Endothelial cell of umbilical vein (primary cell): ENCODE results near the gene C2CD3. TPM values are rescaled to one million over a fixed set of nuclear protein-coding genes. Genes with fewer than 3 reads are reported as not detected.

ENCODE experiments used
- BruUV-seq: library from RNA; stranded (reverse); fragments of 400-500 nt; replicated peaks from 2 replicates; lab custom pipeline; 2021; lab: Mats Ljungman, UMichigan
- CTCF ChIA-PET: fragments of 300-600, 350-600 bp; sonication (Branson Sonifier 250); formaldehyde crosslinking; loops from one replicate; lab custom pipeline; 2021; ENCODE audit warnings: antibody characterized with exemption, inconsistent platforms; lab: Charles Lee
- POLR2A ChIA-PET: fragments of 300-600, 350-600 bp; sonication (Branson Sonifier 250); formaldehyde crosslinking; loops from one replicate; lab custom pipeline; 2021; ENCODE audit warnings: antibody characterized with exemption, inconsistent platforms; lab: Charles Lee
- DNase-seq: peaks from one replicate; pipeline ENCODE4 v3.0.0-alpha.2; 2011; ENCODE audit warnings: low read depth, low spot score
- FAIRE-seq: peaks from 2 replicates; lab custom pipeline; 2011; peaks lifted over from hg19 to GRCh38; lab: Jason Lieb, UNC
- H2AFZ ChIP-seq: 2 replicates; pipeline ENCODE4 v1.6.0; 2012; ENCODE audit warnings: low read depth, low read length, control low read depth, inconsistent platforms
- H3K27ac ChIP-seq: 2 replicates; pipeline ENCODE4 v1.5.1; 2011; ENCODE audit warnings: low read depth, mild to moderate bottlenecking, control low read depth, low read length, moderate library complexity; ENCODE audit not compliant: insufficient read depth
- H3K27me3 ChIP-seq, 2 experiments: 2 replicates each; pipeline versions ENCODE4 v1.6.0 to v1.6.1; 2011; ENCODE audit warnings: low read length in 2 of 2, mixed read lengths in 1 of 2; ENCODE audit not compliant: control insufficient read depth in 2 of 2, insufficient read depth in 2 of 2
- H3K36me3 ChIP-seq, 2 experiments: 2 replicates in 1 of 2; 3 replicates in 1 of 2; pipeline ENCODE4 v1.5.1; 2011; ENCODE audit warnings: low read length in 2 of 2, mild to moderate bottlenecking in 1 of 2, moderate library complexity in 1 of 2; ENCODE audit not compliant: control insufficient read depth in 2 of 2, insufficient read depth in 2 of 2; ENCODE audit errors: extremely low read depth in 1 of 2
- H3K4me1 ChIP-seq: 3 replicates; pipeline ENCODE4 v1.5.1; 2011; ENCODE audit warnings: mild to moderate bottlenecking, low read length; ENCODE audit not compliant: control insufficient read depth, insufficient read depth; ENCODE audit errors: extremely low read depth
- H3K4me2 ChIP-seq: 2 replicates; pipeline ENCODE4 v1.6.1; 2011; ENCODE audit warnings: low read length, control low read depth, mixed read lengths; ENCODE audit not compliant: insufficient read depth
- H3K4me3 ChIP-seq, 3 experiments: fragments of 200-600 bp in 1 of 3; sonication (generic), shearing (Covaris generic) in 1 of 3; replicated peaks in 1 of 3; 2 replicates each; pipeline ENCODE4 v1.5.1; 2011 to 2016; ENCODE audit warnings: control low read depth in 3 of 3, low read length in 3 of 3, mild to moderate bottlenecking in 2 of 3, inconsistent platforms in 1 of 3, low read depth in 1 of 3, moderate library complexity in 1 of 3; ENCODE audit not compliant: insufficient read depth in 1 of 3
- H3K79me2 ChIP-seq: 2 replicates; pipeline ENCODE4 v1.6.0; 2012; ENCODE audit warnings: low read length, inconsistent platforms; ENCODE audit not compliant: control insufficient read depth, insufficient read depth
- H3K9ac ChIP-seq: replicated peaks from 2 replicates; pipeline ENCODE3; 2011; ENCODE audit warnings: low read length, control low read depth; ENCODE audit not compliant: insufficient read depth; ENCODE audit errors: extremely low read depth
- H3K9me1 ChIP-seq: replicated peaks from 3 replicates; pipeline ENCODE4 v1.6.0; 2011; ENCODE audit warnings: mild to moderate bottlenecking, low read length; ENCODE audit not compliant: control insufficient read depth, insufficient read depth; ENCODE audit errors: extremely low read depth
- H3K9me3 ChIP-seq: replicated peaks from 2 replicates; pipeline ENCODE4 v1.5.1; 2012; ENCODE audit warnings: low read length, inconsistent platforms; ENCODE audit not compliant: control insufficient read depth, insufficient read depth
- H4K20me1 ChIP-seq: replicated peaks from 2 replicates; pipeline ENCODE3; 2011; ENCODE audit warnings: mild to moderate bottlenecking, low read length; ENCODE audit not compliant: control insufficient read depth, insufficient read depth; ENCODE audit errors: extremely low read depth
- EZH2 ChIP-seq: IDR thresholded peaks from 2 replicates; pipeline ENCODE4 v1.6.1; 2012; ENCODE audit warnings: borderline replicate concordance, low read depth, mild to moderate bottlenecking, moderate library complexity, low read length, inconsistent platforms; ENCODE audit not compliant: severe bottlenecking
- FOS ChIP-seq: IDR thresholded peaks from 2 replicates; pipeline ENCODE4 v1.6.1; 2011; ENCODE audit warnings: mild to moderate bottlenecking, low read length, moderate library complexity, borderline replicate concordance; ENCODE audit not compliant: insufficient read depth
- GATA2 ChIP-seq: IDR thresholded peaks from 2 replicates; pipeline ENCODE4 v1.7.0; 2011; ENCODE audit warnings: low read depth, mild to moderate bottlenecking, moderate library complexity, mixed read lengths, low read length; ENCODE audit not compliant: insufficient read length, insufficient read depth
- JUN ChIP-seq: IDR thresholded peaks from 2 replicates; pipeline ENCODE4 v1.6.1; 2011; ENCODE audit warnings: borderline replicate concordance, low read depth; ENCODE audit not compliant: insufficient read length, insufficient read depth
- MYC ChIP-seq: IDR thresholded peaks from one replicate; pipeline ENCODE4 v1.6.1; 2011; ENCODE audit warnings: mild to moderate bottlenecking, low read depth, low read length
- POLR2A ChIP-seq: IDR thresholded peaks from 2 replicates; pipeline ENCODE4 v1.6.1; 2012; ENCODE audit warnings: low read depth, mild to moderate bottlenecking, control low read depth, low read length
- POLR2AphosphoS5 ChIP-seq: IDR thresholded peaks from 2 replicates; pipeline ENCODE4 v1.6.1; 2012; ENCODE audit warnings: low read depth, mild to moderate bottlenecking, control low read depth, low read length, moderate library complexity; ENCODE audit not compliant: insufficient read depth
- dilution Hi-C: fragments of 300-500 bp; cut with MboI; formaldehyde crosslinking; loops from one replicate; pipeline ENCODE4 v1.15.0; 2019; ENCODE audit warnings: low sequenced_read_pairs; ENCODE audit not compliant: extremely low pct_ligation_motif_present
- intact Hi-C: fragments of 100-400 bp; cut with micrococcal nuclease; formaldehyde crosslinking; loops from one replicate; pipeline ENCODE4 v1.10.0; 2022
- polyA plus RNA-seq, 4 experiments: library from polyadenylated mRNA; depleted of rRNA in 3 of 4; stranded (reverse) in 3 of 4; unstranded in 1 of 4; fragments of >200 nt; gene quantifications; 2 replicates each; pipeline versions ENCODE4 v1.2.1 to v1.2.3, GENCODE V29; 2011 to 2012; ENCODE audit warnings: missing spikeins in 1 of 4
- total RNA-seq: library from RNA; stranded (reverse); gene quantifications from 2 replicates; pipeline ENCODE4 v1.2.3, GENCODE V29; 2021
- TF ChIP-seq, protein P1 (sequence below), 2 donors: IDR thresholded peaks; 1 replicate in 1 of 2; 2 replicates in 1 of 2; pipeline ENCODE4 v1.5.1; 2011; ENCODE audit warnings: low read length in 2 of 2, mild to moderate bottlenecking in 2 of 2, moderate library complexity in 2 of 2, control low read depth in 1 of 2, inconsistent platforms in 1 of 2, low read depth in 1 of 2; ENCODE audit not compliant: insufficient read depth in 1 of 2; ENCODE audit errors: extremely low read depth in 1 of 2
- TF ChIP-seq, protein P2 (sequence below): IDR thresholded peaks from 2 replicates; pipeline ENCODE4 v1.6.1; 2011; ENCODE audit not compliant: insufficient read depth, insufficient read length

Gene C2CD3
- total and polyA plus RNA-seq, 2 donors (not counting 3 experiments of a cell fraction or from before 2014, with no cell fraction given), result 12.9 to 36.6 TPM

- Histone ChIP-seq H3K36me3 (peaks cover 9 to 14% of the 10 kb centered on the region in 2 experiments), H3K9ac (no peak overlapping the region), H3K9me1 (no peaks in the 10 kb centered on the region), H3K27ac (no peak overlapping the region), H3K27me3 (no peaks in the 10 kb centered on the region), H3K4me3 (no peak overlapping the region), H3K4me1 (no peaks in the 10 kb centered on the region), H2AFZ (no peak overlapping the region), H4K20me1 (no peaks in the 10 kb centered on the region), H3K9me3 (no peaks in the 10 kb centered on the region), H3K4me2 (no peak overlapping the region), H3K79me2 (no peaks in the 10 kb centered on the region)
- intact Hi-C loops (no loop called here), dilution Hi-C loops (no loop called here)
- POLR2A ChIA-PET, result no interaction called here
- BruUV-seq, result no TSS peak
- DNase-seq (no peak), FAIRE-seq (no peak)
- CTCF ChIA-PET, result no interaction called here
- TF ChIP-seq, protein P1, sequence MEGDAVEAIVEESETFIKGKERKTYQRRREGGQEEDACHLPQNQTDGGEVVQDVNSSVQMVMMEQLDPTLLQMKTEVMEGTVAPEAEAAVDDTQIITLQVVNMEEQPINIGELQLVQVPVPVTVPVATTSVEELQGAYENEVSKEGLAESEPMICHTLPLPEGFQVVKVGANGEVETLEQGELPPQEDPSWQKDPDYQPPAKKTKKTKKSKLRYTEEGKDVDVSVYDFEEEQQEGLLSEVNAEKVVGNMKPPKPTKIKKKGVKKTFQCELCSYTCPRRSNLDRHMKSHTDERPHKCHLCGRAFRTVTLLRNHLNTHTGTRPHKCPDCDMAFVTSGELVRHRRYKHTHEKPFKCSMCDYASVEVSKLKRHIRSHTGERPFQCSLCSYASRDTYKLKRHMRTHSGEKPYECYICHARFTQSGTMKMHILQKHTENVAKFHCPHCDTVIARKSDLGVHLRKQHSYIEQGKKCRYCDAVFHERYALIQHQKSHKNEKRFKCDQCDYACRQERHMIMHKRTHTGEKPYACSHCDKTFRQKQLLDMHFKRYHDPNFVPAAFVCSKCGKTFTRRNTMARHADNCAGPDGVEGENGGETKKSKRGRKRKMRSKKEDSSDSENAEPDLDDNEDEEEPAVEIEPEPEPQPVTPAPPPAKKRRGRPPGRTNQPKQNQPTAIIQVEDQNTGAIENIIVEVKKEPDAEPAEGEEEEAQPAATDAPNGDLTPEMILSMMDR (IDR thresholded peaks at IDR 0.05; ENCODE audit: extremely low read depth in 1 of 2, insufficient read depth in 1 of 2, low read depth in 1 of 2, low read length in 2 of 2), result no peak
- TF ChIP-seq MYC, result no peak
- TF ChIP-seq EZH2, result no peak
- TF ChIP-seq POLR2AphosphoS5, result no peak
- no peak for TF ChIP-seq FOS
Observed at GRCh38 chr11:74086242-74086884, 84.4 kb downstream of the C2CD3 start.

DNA sequence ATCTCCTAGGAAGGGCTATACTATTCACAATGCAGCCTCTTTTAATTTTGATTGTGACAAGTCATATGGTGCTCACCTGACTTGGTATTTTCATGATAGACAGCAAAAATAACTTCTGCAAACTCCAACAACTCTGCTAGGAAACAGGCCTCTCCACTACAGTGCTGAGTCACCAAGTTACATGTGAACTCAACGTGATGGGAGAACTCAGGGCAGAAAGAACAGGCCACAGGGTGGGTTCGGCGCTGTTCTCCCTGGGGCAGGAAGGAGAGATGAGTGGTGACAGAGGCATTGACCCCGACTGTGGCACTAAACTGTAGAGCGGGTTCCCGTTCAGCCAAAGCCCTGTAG is 85.3 kb downstream of the C2CD3 start:
- H3K36me3 ChIP-seq, result peaks cover 6 to 11% of the 10 kb centered on the region in 2 experiments
- intact Hi-C loops, result no loop called here
- ChIA-PET POLR2A (no interaction called here), CTCF (no interaction called here)
- no peak overlapping the region for H3K27ac ChIP-seq
- H3K27me3 ChIP-seq, result no peaks in the 10 kb centered on the region
- no peaks in the 10 kb centered on the region for H3K9me1 ChIP-seq
- no peak overlapping the region for H3K4me2 ChIP-seq
- TF ChIP-seq JUN (no peak), POLR2AphosphoS5 (no peak), FOS (no peak), EZH2 (no peak), MYC (no peak), POLR2A (no peak), GATA2 (no peak)
- TF ChIP-seq, protein P2, sequence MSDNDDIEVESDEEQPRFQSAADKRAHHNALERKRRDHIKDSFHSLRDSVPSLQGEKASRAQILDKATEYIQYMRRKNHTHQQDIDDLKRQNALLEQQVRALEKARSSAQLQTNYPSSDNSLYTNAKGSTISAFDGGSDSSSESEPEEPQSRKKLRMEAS, result no peak
- TF ChIP-seq, protein P1 (IDR thresholded peaks at IDR 0.05; ENCODE audit: extremely low read depth in 1 of 2, insufficient read depth in 1 of 2, low read depth in 1 of 2, low read length in 2 of 2), result no peak
- H3K9ac ChIP-seq, result no peak overlapping the region
- no peak overlapping the region for H2AFZ ChIP-seq
- no peak for FAIRE-seq
- H3K9me3 ChIP-seq, result no peaks in the 10 kb centered on the region
- no peaks in the 10 kb centered on the region for H3K4me1 ChIP-seq
- dilution Hi-C loops, result no loop called here
- no peak overlapping the region for H3K4me3 ChIP-seq
- no peaks in the 10 kb centered on the region for H4K20me1 ChIP-seq
- no peak for DNase-seq
- BruUV-seq, result no TSS peak
- H3K79me2 ChIP-seq, result no peaks in the 10 kb centered on the region
